ENCODE data around the gene FAM13C.

Gene FAM13C

DNA sequence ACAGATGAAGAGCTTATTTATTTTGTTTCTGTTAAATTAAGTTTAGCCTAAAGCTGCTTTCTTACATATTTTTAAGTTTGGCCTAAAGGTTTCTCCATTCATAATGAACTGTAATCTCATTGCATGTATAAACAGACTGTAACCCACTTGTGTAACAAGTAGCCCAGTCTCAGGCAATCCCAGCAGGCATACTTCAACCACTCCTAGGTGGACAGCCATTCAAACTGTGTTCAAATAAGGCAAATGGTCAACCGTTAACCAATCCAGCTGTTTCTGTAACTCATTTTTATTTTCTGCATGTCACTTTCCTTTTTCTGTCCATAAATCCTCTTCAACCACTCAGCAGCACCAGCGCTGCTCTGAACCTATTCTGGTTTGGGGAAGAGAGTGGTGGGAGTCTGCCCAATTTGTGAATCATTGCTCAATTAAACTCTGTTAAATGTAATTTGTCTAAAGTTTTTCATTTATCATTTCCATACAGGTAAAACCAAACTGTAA is 150.0 kb downstream of the FAM13C start:
- no peaks in the 10 kb centered on the region for H3K27me3 ChIP-seq
- DNase-seq: no peak
- intact Hi-C loops (cut with DNase I; ENCODE audit: low total_unique reads): no loop called here

DNA sequence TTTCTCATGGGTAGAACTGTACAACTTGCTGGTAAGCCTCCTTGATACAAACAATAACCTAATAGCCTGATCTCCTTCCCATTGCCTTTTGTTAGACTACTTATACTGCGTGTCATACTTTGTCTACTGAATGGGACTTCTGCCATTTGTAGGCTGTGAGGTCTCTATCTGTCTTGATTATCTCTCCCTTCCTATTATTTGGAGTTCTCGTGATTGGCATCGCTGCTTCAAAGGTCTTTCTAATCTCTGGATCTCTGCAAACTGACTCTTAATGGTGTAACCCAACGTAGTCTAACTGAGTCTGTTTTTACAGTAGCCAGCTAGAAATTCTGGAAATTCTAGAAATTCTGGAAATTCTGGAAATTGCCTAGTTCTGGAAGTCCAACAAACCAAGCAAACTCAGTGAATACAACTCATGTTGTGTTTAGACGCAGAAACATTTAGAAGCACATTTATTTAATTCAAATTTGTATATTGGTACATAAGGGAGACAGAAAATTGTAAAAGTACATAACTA is 156.1 kb downstream of the FAM13C start:
- Histone ChIP-seq H3K36me3 (no peaks in the 10 kb centered on the region), H3K27me3 (no peaks in the 10 kb centered on the region), H3K4me1 (no peaks in the 10 kb centered on the region), H3K4me3 (no peak overlapping the region), H3K27ac (no peak overlapping the region), H3K9me3 (no peaks in the 10 kb centered on the region)
- no peak for DNase-seq
- TF ChIP-seq, protein P1, sequence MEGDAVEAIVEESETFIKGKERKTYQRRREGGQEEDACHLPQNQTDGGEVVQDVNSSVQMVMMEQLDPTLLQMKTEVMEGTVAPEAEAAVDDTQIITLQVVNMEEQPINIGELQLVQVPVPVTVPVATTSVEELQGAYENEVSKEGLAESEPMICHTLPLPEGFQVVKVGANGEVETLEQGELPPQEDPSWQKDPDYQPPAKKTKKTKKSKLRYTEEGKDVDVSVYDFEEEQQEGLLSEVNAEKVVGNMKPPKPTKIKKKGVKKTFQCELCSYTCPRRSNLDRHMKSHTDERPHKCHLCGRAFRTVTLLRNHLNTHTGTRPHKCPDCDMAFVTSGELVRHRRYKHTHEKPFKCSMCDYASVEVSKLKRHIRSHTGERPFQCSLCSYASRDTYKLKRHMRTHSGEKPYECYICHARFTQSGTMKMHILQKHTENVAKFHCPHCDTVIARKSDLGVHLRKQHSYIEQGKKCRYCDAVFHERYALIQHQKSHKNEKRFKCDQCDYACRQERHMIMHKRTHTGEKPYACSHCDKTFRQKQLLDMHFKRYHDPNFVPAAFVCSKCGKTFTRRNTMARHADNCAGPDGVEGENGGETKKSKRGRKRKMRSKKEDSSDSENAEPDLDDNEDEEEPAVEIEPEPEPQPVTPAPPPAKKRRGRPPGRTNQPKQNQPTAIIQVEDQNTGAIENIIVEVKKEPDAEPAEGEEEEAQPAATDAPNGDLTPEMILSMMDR (IDR thresholded peaks at IDR 0.05): no peak
- intact Hi-C loops (cut with DNase I; ENCODE audit: low total_unique reads): no loop called here

More for the DNA sequence above, 150.0 kb downstream of the FAM13C start:
- Histone ChIP-seq H3K4me3 (no peak overlapping the region), H3K4me1 (no peaks in the 10 kb centered on the region), H3K9me3 (no peaks in the 10 kb centered on the region), H3K36me3 (no peaks in the 10 kb centered on the region), H3K27ac (no peak overlapping the region)
- TF ChIP-seq, protein P1 (IDR thresholded peaks at IDR 0.05): no peak
